Activated effector memory CD4-positive, alpha-beta T cell treated with Interleukin-2 at 50 U/mL for 16 hours (primary cell): ENCODE measurements around the gene ASAP2.

Experiments
- DNase-seq: peaks from one replicate; pipeline ENCODE4 v3.0.0-alpha.2; 2020

Gene ASAP2

DNA sequence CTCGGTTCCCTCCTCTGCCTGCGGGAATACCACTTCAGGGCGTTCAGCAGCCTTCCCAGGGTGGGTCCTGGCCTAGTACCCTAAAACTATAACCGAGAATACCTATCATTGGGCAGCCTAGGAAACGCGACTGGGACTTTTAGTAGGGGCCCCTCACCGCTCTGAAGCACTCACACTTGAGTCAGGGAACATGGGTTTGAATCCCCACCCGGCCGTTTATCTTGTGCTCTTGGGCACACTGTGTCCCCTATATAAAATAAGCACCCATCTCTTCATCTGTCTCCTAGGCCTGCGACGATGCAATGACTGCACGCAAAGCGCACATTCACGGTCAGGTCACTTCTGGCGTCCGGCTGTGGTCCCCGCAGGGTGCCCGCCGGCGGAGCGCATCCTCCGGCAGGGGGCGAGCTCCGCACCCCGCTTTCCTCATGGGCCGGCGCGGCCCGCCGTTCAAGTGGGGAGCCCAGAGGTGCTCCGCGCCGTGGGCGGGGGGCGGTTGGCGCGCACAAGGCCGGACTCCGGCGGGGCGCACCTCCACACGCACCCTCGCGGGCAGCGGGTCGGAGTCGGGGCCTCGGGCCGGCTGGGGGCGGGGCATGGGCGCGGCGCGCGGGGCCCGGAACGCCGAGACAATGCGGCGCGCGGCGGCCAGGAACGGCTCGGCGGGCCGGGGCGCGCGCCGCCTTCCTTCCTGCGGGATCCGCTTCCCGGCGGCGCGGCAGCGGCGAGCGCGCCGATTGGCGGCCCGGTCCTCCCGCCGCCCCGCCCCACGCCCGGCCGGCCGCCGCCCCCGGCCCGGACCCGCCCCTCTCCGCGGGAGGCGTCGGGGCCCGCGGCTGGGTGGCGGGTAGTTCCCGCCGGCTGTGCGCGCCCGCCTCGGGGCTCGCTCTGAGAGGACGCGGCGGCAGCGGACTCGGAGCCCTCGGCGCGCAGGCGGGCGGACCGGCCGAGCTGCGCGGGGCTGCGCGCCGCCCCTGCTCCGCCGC lies at the start of gene ASAP2:
Gene ASAP2 (plus strand): TSS at position 850 of the 986 bp plus-strand sequence. CDS start 293 bp downstream, outside the sequence.
- peak; percentile 9 for DNase-seq

DNA sequence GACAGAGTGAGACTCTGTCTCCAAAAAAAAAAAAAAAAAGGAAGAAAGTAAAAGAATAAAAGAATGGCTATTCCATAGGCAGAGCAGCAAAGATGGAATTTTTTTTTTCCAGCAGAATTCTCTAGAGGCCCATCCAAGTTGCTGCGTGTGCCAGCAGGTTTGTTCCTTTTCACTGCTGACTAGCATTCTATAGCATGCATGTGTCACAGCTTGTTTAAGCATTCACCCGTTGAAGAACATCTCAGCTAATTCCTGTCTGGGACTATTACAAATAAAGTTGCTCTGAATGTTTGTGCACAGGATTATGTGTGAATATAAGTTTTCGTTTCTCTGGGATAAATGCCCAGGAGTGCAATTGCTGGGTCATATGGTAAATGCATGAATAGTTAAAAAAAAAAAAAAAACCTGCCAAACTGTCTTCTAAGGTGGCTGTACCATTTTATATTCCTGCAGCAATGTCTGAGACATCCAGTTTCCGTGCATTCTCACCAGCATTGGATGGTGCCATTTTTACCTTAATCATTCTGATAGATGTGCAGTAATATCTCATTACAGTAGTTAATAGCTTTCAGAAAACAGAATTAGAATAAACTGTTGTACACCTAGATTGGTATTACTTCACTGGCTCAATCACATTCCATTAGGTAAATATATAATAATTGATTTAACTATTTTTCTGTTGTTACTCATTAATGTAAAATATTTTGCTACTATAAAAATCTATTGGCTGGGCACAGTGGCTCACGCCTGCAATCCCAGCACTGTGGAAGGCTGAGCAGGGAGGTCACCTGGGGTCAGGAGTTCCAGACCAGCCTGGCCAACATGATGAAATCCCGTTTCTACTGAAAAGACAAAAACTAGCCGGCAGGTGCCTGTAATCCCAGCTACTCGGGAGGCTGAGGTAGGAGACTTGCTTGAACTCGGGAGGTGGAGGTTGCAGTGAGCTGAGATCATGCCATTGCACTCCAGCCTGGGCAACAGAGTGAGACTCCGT lies 47.5 kb upstream of the ASAP2 start:
- DNase-seq, result no peak

DNA sequence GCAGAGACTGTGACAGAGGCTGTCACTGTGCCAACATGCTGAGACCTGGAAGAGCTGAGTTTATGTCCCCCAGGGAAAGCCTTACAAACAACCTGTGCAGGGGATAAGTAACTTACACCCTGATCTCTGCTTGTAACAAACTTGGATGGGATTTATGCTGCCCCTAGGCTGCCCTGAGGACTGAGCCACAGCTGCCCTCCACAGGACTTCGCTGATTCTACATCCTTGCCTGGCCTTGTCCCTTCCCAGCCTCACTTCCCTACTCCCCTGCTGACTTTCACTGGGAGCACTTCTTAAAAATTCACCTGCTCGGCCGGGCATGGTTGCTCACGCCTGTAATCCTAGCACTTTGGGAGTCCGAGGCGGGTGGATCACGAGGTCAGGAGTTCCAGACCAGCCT lies 45.9 kb upstream of the ASAP2 start:
- no peak for DNase-seq

DNA sequence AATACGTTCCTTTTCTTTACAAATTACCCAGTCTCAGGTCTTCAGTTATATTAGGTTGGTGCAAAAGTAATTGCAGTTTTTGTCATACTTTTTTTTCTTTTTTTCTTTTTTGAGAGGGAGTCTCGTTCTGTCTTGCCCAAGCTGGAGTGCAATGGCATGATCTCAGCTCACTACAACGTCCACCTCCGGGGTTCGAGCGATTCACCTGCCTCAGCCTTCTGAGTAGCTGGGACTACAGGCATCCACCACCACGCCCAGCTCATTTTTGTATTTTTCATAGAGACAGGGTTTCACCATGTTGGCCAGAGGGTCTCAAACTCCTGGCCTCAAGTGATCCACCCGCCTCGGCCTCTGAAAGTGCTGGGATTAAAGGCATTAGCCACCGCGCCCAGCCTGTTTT lies 43.8 kb upstream of the ASAP2 start:
- no peak for DNase-seq

DNA sequence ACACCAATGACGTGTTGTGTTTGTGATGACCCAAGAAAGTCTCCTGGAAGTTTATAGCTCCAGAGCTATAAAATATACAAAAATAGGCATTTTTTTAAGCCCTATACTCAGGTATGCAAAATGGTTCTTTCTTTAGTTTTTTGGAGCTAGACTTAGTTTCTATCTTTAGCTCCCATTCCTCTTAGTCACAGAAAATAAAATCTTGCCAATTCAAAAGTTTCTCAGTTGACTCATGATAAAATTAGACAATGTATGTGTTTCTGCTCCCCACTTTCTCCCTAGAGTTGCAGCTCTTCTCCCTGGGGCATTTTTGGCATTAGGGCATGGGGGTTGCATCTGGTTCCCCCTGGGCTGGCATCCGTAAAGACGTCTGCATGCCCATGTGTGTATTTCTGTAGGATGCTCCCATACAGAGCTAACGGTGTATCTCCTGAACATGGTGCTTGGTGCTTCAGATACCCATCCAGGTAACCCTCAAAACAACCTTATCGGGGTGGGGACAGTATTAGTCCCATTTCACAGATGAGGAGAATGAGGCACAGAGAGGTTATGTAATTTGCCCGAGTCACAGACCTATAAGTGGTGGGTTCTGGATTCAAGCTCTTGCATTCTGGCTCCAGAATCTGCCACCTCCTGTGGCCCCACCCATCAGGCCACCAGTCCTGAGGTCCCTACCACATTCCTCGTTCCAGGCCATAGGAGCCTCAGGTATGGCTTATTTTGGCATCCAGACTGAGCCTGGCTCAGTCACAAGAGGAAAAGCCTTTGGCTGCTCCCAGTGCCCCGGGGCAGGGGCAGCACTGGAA lies 43.1 kb upstream of the ASAP2 start:
- no peak for DNase-seq

DNA sequence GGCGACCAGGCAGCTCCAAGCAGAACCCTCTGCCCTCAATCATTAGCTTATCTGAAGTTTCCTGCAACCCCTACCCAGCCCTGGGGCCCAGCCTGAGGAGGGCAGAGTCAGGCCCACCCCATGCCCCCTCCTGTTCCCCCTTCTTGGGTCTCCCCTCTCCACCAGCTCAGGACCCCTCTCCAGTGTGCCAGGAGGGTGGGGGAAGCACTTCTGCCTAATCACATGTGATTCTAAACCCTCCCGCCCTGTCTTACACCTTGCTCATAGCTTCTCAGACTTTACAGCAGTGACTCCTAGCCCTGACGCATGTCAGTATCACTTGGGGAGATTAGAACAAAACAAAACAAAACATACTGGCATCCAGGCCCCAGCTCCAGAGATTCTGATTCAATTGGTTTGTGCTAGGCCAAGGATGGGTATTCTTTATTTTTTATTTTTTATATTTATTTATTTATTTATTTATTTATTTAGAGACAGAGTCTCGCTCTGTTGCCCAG lies 42.5 kb upstream of the ASAP2 start:
- no peak for DNase-seq

DNA sequence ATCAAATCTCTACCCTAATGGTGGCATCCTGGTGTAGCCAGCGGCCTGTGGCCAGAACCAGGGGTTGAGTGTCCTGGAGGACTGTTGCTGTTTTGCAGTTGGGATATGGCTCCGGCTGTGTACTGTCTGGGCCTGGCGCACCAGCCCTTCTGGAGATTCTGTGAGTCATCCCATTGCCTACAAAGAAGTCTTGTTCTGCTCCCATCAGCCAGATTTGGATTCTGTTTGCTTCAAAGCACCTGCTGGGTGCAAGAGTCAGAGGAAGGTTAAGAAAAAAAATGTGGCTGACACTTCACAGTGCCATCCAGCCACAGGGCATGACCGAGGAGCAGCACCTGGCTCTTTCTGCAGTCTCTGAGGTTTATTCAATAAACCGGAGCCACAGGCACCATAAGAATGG lies 41.0 kb upstream of the ASAP2 start:
- DNase-seq, result no peak

DNA sequence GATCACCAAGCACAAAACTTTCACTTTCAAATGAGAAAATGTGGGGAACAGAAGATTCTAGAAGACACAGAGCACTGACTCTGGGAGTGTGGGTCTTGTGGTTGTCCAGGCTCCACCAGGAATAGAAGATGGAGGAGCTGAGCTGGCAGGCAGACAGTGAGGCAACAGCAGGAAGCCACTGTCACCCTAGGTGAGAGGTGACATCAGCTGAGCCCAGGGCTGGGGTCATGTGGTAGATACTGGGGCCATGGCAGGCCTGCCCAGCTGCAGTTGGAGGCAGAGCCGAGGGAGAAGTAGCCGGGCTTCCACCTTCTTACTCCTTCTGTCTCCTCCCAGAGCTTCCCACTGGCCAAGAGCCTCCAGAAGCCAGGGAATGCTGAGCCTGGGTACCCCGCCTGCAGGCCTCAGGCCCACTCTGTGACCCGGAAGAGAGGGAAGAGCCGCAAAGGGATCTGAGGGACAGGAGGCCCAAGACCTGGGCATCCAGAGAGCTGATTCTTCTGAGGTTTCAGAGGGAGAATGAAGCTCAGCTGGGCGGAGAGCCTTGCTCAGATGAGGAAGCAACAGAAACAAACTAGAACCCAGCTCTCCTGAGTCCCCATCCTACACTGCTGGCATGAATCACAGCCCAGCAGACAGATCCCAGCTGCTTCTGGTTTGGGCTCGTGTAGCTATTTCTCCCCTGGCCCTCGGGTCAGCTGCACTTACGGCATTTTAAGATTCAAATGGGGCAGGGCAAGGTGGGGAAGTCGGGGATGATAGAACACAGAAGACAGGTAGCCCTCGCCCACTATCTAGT lies 39.8 kb upstream of the ASAP2 start:
- DNase-seq, result no peak

DNA sequence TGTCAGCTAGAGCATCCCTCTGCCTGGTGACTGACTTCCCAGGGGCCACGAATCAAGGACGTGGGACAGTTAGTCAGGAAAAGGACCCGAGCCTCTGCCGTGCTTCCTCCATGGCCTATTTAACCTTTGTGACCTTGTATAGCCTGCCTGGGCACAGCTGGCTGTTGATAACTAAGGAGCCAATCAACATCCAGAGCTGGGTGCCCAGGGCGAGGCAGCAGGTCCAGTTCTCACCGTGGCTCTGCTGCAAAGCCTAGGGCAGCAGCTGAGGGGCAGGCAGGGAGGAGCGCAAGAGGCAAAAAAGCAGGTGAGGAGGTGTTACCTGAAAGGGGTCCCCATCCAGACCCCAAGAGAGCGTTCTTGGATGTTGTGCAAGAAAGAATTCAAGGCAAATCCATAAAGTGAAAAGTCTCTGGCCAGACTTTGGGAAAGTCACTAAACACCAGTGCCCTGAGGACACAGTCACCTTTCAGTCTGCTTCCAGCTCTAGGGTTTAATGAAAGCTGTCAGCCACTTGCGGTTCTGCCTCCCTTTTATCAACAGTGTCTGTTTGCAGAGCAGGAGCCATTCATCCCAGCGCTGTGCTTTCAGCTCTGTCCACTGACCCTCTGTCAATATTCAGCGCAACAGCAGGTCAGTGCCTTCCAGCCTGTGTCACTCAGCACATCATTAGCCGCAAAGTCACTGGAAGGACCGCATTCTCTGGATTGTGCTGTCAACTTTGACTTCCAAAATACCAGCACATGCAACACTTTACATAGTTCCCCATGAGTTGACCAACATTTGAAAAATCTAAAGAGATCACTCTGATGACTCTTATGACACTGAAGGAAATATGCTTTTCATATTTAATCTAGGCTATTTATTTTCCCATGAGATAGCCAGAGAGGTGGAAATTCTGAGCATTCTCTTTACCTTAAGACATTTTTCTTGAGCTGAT lies 38.6 kb upstream of the ASAP2 start:
- DNase-seq, result no peak

DNA sequence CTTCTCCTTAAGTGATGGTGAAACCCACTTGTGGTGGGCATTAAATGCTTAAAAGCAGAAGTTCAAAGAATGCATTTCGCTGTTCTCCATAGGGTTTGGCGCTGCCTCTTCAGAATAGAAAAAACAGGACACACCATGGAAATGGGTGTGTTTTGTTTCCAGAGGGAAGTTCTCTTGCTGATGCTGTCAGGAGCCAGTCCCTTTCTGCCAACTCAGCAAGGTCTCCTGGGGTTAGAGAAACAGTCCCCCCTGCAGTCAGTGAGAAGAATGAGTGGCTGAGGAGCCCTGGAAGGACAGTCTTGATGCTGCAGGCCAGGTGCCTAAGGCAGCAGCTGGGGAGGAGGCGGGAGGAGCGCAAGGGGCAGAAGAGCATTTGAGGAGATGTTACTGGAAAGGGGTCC lies 37.8 kb upstream of the ASAP2 start:
- no peak for DNase-seq

DNA sequence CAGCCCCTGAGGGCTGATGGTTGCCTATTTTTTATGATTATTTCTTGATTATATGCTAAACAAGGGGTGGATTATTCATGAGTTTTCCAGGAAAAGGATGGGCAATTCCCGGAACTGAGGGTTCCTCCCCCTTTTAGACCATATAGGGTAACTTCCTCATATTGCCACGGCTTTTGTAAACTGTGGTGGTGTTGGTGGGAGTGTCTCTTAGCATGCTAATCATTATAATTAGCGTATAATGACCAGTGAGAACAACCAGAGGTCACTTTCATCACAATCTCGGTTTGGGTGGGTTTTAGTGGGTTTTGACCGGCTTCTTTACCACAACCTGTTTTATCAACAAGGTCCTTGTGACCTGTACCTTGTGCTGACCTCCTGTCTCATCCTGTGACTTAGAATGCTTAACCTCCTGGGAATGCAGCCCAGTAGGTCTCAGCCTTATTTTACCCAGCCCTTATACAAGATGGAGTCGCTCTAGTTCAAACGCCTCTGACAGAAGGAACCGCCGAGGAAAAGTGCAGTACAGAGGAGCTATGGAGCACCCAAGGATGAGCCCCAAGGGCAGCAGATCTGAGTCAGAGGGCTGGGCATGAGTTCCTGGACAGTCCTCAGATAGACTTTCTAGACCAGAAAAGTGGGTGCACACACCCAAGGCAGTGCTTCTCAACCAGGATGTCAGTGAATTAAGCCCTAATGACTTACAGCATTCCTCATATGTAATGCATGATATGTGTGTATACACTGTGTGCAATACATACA lies 37.1 kb upstream of the ASAP2 start:
- DNase-seq, result no peak

DNA sequence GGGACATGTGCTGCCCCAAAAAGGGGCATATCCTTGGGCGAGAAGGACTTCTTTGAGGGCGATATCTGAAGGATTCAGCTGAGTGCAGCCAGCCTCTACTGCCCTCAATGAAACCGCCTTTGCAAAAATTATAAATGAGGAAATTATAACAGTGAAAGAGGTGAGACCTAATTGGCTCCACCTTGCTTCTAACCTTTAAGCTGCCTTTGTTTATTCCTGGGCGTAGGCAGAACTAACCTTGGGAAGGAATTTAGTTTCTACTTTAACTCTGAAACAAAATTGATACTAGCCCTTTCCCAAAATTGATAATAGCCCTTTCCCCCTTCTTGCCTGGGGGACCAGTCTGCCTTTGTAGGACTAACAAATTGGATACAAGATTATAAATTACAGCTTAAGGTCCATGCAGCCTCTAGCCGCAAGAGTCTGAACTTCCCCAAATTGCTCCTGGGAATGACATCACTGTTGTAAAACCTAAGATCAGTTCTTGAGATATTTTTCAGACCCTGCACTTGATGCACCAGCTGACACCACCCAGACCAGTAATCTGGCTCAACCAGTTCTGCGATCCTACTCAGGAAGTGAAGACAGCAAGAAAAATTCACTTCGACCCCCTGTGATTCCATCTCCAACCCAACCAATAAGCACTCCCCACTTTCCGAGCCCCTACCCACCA lies 36.0 kb upstream of the ASAP2 start:
- no peak for DNase-seq

DNA sequence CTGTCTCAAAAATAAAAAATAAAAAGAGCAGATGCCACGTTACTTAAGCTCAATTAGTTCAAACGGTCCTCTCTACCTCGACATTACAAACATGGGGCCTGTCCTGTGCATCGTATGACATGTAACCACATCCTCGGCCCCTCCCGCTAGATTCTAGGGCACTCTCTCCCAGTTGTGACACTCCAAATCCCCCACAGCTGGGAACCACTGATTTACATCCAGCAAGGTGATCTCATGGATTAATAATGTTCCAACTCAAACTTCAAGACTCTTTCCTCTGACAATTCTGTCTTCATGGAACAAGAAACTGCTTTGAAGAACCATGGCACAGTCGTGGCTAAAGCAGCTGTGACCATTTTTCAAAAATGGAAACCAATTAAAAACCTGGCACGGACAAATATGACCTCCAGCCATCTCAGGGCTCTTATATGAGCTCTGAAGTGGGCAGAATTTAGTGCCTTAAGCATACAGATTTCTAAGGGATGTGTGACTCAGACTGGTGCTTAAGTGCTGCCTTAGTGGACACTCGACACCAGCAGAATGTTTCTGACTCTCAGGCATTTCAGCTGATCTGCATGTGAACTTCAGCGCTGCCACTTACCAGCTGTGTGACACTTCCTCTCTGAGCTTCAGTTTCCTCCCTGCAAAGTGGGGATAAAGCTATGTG lies 31.7 kb upstream of the ASAP2 start:
- DNase-seq, result no peak

DNA sequence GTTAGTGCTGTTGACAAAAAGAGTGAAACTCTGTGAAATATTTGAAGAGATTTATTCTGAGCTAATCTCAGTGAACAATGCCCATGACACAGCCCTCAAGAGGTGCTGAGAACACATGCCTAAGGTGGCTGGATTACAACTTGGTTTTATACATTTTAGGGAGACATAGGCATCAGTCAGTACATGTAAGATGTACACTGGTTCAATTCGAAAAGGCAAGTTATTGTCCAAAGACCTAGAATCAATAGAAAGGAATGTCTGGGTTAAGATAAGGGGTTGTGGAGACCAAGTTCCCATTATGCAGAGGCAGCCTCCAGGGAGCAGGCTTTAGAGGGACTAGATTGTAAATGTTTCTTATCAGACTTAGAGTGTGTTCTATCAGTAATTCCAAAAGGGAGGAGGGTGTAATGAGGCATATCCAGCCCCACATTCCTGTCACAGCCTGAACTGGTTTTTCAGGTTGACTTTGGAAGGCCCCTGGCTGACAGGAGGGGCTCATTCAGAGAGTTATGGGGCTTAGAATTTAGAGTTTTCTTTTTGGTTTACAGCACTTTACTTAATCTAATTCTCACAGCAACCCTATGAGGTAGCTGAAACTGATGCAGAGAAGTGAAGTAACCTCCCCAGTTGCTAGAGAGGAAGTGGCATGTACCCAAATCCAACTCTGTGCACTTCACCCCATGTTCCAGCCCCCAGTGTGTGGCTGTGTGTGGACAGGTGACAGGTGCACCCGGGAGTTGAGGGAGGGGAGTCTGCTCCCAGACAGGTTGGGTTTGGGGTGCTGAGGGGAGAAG lies 28.3 kb upstream of the ASAP2 start:
- no peak for DNase-seq

DNA sequence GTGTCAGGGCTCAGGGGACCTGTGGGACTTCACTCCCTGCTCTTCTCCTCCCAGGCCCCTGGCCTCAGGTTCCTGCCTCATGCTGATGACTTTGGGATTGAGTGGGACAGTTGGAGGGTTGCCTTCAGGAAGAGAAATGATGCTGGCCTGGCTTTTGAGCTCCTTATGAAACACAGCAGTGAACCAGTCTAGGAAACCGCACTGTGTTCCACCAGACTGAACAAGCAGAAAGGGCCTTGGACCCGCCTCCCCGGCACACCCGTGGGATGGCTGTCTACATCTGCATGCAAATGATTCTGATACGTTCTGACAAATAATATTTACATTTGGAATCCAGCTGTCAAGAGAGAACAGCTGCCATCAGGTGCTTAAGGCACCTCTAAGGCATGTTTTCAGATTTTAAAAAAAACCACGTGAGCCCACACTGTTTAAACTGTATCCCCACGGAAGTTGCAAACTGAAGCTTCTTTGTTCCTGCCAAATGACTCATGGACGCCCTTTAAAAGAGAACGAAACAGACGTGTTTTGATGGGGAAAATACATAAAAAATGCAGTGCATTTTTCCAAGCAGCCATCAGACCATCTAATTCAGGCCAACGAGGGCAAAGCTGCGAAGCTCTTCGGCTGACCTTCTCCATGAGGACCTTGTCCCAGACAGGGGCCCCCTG lies 27.6 kb upstream of the ASAP2 start:
- no peak for DNase-seq

DNA sequence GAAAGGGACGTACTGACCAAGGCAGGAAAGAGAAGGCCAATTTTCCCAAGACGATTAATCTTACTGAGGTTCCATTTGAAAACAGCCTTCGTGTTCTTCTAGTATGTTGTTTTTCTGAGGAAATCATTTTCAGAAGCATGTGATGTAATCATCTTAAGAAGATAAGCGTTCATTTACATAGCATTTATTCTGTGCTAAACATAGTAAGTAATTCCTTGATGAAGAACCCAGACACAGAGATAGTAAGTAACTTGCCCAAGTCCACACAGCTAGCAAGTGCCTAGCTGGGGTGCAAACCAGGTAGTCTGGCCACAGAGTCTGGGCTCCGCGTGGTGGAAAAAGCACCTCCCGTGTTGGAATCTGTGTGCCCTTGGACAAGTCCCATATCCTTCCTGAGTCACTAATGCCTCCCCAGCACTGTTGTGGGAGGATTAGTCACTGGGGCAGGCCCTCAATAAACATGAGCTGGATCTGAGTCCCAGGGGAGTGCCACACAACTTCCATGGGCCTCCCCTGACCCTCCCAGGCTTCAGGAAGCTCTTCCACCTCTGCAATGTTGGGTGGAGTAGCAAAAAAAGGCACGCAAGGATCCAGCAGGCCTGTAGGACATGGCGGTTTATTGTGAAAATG lies 26.9 kb upstream of the ASAP2 start:
- no peak for DNase-seq
